ENCODE results near the gene ABCC11.
"Not testable (repeated sequence)": the region's sequence is repeated elsewhere in the genome, so short reads cannot be mapped to it uniquely, and the experiment has no call there.

ABCC11 gene

GRCh38 chr16:48250520-48251278 lies 3.4 kb upstream of the ABCC11 start:
- peak overlapping the region; percentile 24; the same call in 1 of the 2 replicates for H3K27ac ChIP-seq
- no peak for TF ChIP-seq ZFX (IDR thresholded peaks at IDR 0.05)
- no peak for TF ChIP-seq CTCF (conservative IDR thresholded peaks at IDR 0.05)

GRCh38 chr16:48246066-48246465 lies 1.3 kb downstream of the ABCC11 start:
- TF ChIP-seq CTCF (conservative IDR thresholded peaks at IDR 0.05) (no peak), ZFX (IDR thresholded peaks at IDR 0.05) (no peak)
- no peak overlapping the region for H3K27ac ChIP-seq

GRCh38 chr16:48244863-48245195 lies 2.5 kb downstream of the ABCC11 start:
- H3K27ac ChIP-seq = peak overlapping the region; percentile 93
- no peak for TF ChIP-seq ZFX (IDR thresholded peaks at IDR 0.05)
- no peak for TF ChIP-seq CTCF (conservative IDR thresholded peaks at IDR 0.05)

- peak within 1 kb of the TSS; percentile 93 for H3K27ac ChIP-seq
- no peak for TF ChIP-seq CTCF (conservative IDR thresholded peaks at IDR 0.05)
- peak; percentile 99 for TF ChIP-seq ZFX (IDR thresholded peaks at IDR 0.05)
These were observed 3.1 kb downstream of the ABCC11 start, which contains the start of gene LONP2 for GRCh38 chr16:48244080-48244862. LONP2 (plus strand) TSS chr16:48244300; CDS start chr16:48244389, 89 bp downstream.

- H3K27ac ChIP-seq = not testable (repeated sequence)
These were observed 7.2 kb downstream of the ABCC11 start for GRCh38 chr16:48240147-48240546.

- peak overlapping the region; percentile 61; the same call in 1 of the 2 replicates for H3K27ac ChIP-seq
- TF ChIP-seq ZFX (IDR thresholded peaks at IDR 0.05) (no peak), CTCF (conservative IDR thresholded peaks at IDR 0.05) (no peak)
These were observed 11.1 kb downstream of the ABCC11 start for GRCh38 chr16:48236286-48236685.

- H3K27ac ChIP-seq = peak overlapping the region; percentile 61
These were observed 11.7 kb downstream of the ABCC11 start for GRCh38 chr16:48235556-48236136.

More at GRCh38 chr16:48235556-48236136, 11.7 kb downstream of the ABCC11 start:
- TF ChIP-seq CTCF (conservative IDR thresholded peaks at IDR 0.05) = no peak
- no peak for TF ChIP-seq ZFX (IDR thresholded peaks at IDR 0.05)
